NCI-H460 (cell line): ENCODE data around the gene NBPF1. TPM values are rescaled to one million over a fixed set of nuclear protein-coding genes. Genes with fewer than 3 reads are reported as not detected.
"Not testable (repeated sequence)": the region's sequence is repeated elsewhere in the genome, so short reads cannot be mapped to it uniquely, and the experiment has no call there.

ENCODE experiments used
- DNase-seq: peaks from one replicate; pipeline ENCODE4 v3.0.0-alpha.2; 2016; ENCODE audit warnings: low read depth; ENCODE audit errors: extremely low read depth
- total RNA-seq: library from RNA; depleted of rRNA; stranded (reverse); fragments of >200 nt; shearing (Covaris generic); gene quantifications from 2 replicates; pipeline ENCODE4 v1.2.3, GENCODE V29; 2014

Gene NBPF1
- total RNA-seq, 1 experiment from 2014 or later = 12.9 TPM

- DNase-seq = not testable (repeated sequence)
Measured at GRCh38 chr1:16623812-16624719, 10.7 kb upstream of the NBPF1 start.

DNA sequence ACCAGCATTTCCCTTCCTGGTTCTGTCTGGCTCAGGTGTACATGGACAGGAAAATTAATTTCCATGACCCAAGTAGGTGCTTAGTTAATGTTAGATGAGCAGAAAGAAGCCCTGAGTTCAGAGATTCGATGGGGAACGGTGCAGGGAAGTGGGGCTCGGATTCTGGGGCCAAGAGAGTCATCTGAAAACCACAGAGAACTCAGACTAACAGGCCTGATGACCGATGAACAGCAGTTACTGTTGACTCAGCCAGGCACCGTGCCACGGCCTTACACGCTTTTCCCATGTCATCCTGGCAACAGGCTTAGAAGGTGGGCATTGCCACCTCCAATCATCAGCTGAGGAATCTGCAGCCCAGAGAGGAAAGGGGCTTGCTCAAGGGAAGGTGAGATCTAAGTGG, 10.0 kb upstream of the NBPF1 start:
- not testable (repeated sequence) for DNase-seq

DNA sequence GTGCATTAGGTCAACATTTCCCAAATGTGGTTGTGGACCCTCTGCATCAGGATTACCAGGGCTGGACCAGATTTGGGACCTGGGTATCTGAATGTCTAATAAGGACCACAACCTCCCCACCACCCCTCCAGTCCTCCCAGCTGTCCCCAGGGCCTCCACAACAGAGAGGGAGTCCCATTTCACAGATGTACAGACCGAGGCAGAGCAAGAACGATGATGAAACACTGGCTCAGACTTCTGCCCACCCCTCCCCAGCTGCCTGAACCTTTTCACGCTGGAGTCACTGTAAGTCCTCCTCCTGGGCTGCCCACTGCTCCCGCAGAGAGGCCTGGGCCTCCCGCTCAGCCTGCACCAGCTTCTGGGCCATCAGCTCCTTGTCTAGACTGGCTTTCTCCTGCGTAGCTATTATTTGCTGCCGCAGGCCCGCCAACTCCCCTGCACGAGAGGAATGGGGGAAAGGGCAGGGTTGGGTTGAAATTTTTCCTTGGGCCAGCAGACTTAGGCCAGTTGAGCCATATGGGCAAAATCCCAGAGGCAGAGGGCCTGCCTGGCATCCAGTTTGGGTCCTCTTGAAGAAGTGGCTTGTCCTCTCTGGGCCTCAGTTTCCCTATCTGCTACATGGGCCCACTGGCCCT, 8.4 kb upstream of the NBPF1 start:
- DNase-seq = not testable (repeated sequence)

GRCh38 chr1:16621300-16621658, 7.9 kb upstream of the NBPF1 start:
- DNase-seq = no peak

GRCh38 chr1:16619803-16620501, 6.6 kb upstream of the NBPF1 start:
- DNase-seq = not testable (repeated sequence)

GRCh38 chr1:16618719-16619118, 5.4 kb upstream of the NBPF1 start:
- DNase-seq = no peak

DNA sequence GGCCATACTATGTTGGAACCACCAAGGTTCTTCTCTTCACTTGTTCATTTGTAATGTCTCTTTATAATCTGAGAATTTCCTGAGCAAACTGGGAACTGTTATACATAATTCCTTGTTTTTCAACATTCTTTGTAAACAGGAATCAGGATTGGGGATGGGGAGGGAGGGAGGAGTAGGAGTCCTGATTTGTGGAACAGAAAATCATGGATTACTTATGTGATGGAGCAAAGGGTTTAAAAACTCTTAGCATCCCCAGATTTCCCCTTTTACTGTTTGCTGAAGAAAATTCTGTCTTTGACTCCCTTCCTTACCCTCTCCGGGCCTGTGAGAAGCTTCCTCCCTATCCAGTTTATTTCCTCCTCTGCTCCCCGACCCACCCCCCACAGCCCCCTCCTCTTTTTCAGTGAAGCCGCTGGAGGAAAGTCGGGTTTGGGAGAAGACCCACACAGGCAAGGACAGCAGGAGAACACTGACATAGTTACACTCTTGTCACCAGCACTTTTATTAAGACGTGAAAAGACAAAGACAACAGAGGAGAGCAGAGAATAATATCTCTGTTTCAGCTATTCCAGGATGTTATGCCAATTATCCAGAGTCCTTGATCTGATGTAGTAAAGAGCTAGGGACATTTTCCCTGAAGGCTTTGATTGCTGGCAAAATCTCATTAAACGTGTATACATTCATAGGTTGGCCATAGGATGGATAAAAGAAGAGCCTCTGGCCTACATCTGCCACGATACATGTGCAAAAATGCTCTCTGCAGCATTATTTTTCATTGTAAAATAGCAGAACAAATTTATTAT, 4.6 kb upstream of the NBPF1 start:
- DNase-seq = no peak

- DNase-seq = no peak
Measured at GRCh38 chr1:16617114-16617631, 3.8 kb upstream of the NBPF1 start.

GRCh38 chr1:16615253-16616252, 2.2 kb upstream of the NBPF1 start:
- DNase-seq = no peak

DNA sequence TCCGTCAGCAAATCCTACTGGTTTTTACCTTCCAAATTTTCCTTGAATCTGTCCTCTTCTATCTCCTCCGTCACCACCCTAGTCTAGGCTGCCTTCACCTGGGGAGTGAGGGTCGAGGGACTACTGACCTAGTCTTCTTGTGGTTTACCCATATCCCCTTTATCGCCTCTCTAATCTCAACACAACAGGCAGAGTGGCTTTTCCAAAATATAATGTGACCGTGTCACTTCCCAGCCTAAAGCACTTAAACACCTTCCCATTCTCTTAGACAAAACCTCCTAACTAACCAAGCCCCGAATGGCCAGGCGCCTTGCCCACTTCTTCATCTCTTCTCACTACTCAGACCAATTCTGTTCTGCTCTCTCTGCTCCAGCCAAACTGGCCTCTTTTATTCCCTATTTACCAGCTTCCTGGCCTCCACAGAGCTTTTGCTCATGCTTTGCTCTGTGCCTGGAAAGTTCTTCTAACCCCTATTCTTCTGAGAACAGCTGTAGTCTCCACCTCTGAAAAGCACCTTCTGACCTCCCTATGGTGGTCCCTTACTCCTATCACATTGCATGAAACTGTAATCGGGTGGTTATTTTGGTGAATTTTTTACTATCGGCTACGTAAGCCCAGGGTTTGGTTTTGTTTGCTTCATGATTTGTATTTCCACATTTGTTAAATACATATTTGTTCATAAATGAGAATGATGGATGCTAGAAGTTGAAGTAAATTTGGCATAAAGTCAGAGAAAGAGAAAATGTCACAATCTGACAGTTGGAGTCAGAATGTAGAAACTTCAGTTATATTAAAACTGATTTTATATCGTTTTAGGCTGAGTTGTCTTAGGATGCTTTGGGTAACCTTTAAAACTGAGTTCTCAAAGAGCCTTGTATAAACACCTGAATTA, 1.2 kb upstream of the NBPF1 start:
- no peak for DNase-seq

- DNase-seq = no peak
Measured at GRCh38 chr1:16612332-16613172, 812 bp downstream of the NBPF1 start.

DNA sequence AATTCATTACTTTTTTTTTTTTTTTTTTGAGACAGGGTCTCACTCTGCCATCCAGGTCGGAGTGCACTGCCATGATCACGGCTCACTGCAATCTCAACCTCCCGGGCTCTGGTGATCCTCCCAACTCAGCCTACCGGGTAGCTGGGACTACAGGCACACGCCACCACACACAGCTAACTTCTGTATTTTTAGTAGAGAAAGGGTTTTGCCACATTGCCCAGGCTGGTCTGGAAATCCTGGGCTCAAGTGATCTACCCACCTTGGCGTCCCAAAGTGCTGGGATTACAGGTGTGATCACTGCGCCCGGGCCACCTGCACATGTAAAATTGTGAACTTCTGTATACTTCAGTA, 1.4 kb downstream of the NBPF1 start:
- DNase-seq = not testable (repeated sequence)

- not testable (repeated sequence) for DNase-seq
Measured at GRCh38 chr1:16611164-16611563, 2.2 kb downstream of the NBPF1 start.

DNA sequence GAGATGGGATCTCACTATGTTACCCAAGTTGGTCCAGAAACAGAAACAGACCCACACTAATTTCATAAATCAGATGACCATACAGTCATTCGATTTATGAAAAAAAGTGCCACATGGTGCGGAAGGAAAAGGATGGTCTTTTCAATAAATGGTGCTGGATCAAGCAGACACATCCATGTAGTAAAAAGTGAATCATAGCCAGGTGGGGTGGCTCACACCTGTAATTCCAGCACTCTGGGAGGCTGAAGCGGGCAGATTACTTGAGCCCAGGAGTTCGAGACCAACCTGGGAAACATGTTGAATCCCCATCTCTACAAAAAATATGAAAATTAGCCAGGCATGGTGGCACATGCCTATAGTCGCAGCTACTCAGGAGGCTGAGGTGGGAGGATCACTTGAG, 2.8 kb downstream of the NBPF1 start:
- not testable (repeated sequence) for DNase-seq

- not testable (repeated sequence) for DNase-seq
Measured at GRCh38 chr1:16609761-16610160, 3.6 kb downstream of the NBPF1 start.

DNA sequence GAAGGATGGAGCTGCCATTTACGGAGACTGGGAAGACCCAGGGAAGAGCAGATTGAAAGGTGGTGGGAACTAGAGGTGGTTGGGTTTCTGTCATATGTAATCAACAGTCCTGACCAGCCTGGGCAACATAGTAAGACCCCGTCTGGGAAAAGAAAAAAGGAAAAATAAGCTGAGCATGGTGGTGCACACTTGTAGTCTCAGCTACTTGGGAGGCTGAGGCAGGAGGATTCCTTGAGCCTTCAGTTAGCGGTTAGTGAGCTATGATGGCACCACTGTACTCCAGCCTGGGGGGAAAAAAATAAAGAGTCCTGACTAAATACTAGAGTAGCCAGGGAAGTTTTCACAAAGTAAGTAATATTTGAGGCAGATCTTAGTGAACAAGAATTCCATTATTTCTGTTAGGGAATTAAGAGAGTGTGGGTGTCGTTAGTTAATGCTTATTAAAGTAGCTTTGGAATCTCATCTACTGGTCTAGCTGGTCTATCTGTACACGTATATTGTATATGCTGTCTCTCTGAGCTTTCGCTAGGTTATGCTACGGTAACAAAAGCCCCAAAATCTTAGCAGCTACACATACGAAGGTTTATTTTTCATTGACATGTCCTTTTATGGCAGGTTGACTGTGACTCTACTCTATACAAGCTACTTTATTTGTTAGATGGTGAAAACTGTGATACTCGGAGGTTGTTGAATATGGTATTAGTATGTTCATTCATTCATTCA, 4.4 kb downstream of the NBPF1 start:
- no peak for DNase-seq
